Measurements from ENCODE around the gene SHROOM4. TPM values are rescaled to one million over a fixed set of nuclear protein-coding genes. Genes with fewer than 3 reads are reported as not detected.

Gene SHROOM4
- total and polyA plus RNA-seq, 2 donors (not counting 1 experiment from before 2014, with no cell fraction given), result not detected

DNA sequence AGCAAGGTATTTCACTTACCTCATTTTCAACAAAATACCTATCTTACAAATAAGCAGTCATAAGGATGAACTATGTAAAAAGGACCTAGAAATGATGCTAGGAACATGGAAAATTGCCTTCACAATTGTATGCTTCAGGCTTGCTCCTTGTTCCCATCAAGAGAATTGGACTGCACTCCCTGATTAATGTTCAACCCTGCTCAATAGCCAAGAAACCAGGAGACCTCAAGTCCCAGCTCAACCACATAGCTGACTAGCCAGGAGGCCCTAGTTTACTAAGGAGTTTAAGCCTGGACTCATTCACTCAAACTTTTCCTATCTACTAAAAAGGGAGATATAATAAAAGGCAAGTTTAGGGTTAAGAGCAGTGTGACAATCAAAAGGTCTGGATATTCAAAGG lies 196.8 kb downstream of the SHROOM4 start:
- no peaks in the 10 kb centered on the region for H3K9me3 ChIP-seq (ENCODE audit: control extremely low read depth in 1 of 3, control insufficient read depth in 2 of 3, insufficient read depth in 1 of 3, low read length in 2 of 3)
- H3K36me3 ChIP-seq (replicated peaks in 1 of 2; ENCODE audit: control extremely low read depth in 1 of 2, control insufficient read depth in 1 of 2, extremely low read depth in 1 of 2, insufficient read depth in 2 of 2, low read length in 1 of 2), result no peaks in the 10 kb centered on the region
- DNase-seq (no peak), ATAC-seq (ENCODE audit: low read depth) (no peak)
- no peak for TF ChIP-seq EZH2 (IDR thresholded peaks at IDR 0.05; ENCODE audit: borderline replicate concordance, insufficient read depth, low read depth, low read length, poor library complexity, severe bottlenecking)
- TF ChIP-seq, protein P1, sequence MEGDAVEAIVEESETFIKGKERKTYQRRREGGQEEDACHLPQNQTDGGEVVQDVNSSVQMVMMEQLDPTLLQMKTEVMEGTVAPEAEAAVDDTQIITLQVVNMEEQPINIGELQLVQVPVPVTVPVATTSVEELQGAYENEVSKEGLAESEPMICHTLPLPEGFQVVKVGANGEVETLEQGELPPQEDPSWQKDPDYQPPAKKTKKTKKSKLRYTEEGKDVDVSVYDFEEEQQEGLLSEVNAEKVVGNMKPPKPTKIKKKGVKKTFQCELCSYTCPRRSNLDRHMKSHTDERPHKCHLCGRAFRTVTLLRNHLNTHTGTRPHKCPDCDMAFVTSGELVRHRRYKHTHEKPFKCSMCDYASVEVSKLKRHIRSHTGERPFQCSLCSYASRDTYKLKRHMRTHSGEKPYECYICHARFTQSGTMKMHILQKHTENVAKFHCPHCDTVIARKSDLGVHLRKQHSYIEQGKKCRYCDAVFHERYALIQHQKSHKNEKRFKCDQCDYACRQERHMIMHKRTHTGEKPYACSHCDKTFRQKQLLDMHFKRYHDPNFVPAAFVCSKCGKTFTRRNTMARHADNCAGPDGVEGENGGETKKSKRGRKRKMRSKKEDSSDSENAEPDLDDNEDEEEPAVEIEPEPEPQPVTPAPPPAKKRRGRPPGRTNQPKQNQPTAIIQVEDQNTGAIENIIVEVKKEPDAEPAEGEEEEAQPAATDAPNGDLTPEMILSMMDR (IDR thresholded peaks at IDR 0.05), result no peak
- ChIA-PET CTCF (no interaction called here), POLR2A (no interaction called here)
- no peak overlapping the region for H3K4me3 ChIP-seq (ENCODE audit: control extremely low read depth in 1 of 5, extremely low read depth in 1 of 5, insufficient read depth in 1 of 5, low read depth in 2 of 5, low read length in 4 of 5)
- H3K27me3 Mint-ChIP-seq, result no peaks in the 10 kb centered on the region
- H3K9me3 Mint-ChIP-seq (ENCODE audit: insufficient read depth), result no peaks in the 10 kb centered on the region
- H2AFZ ChIP-seq (ENCODE audit: insufficient read depth, low read depth, low read length, poor library complexity, severe bottlenecking), result no peak overlapping the region
- intact Hi-C loops (cut with micrococcal nuclease), result no loop called here
- H3K27ac ChIP-seq (ENCODE audit: low read length in 2 of 2), result no peak overlapping the region
- H3K9ac ChIP-seq (ENCODE audit: low read length), result no peak overlapping the region
- H3K4me3 Mint-ChIP-seq, result no peak overlapping the region
- H3K27me3 ChIP-seq (replicated peaks in 1 of 4; ENCODE audit: control extremely low read depth in 1 of 4, control insufficient read depth in 3 of 4, insufficient read depth in 4 of 4, low read length in 3 of 4), result no peaks in the 10 kb centered on the region
- no peaks in the 10 kb centered on the region for H3K4me1 ChIP-seq (ENCODE audit: control insufficient read depth in 2 of 2, insufficient read depth in 2 of 2, low read length in 2 of 2)
- H3K4me1 Mint-ChIP-seq, result no peaks in the 10 kb centered on the region
- H3K4me2 ChIP-seq (replicated peaks; ENCODE audit: low read depth, low read length, poor library complexity, severe bottlenecking), result no peak overlapping the region
- H4K20me1 ChIP-seq (ENCODE audit: control insufficient read depth, insufficient read depth, low read length, poor library complexity, severe bottlenecking), result no peaks in the 10 kb centered on the region
- no peaks in the 10 kb centered on the region for H3K79me2 ChIP-seq (ENCODE audit: control insufficient read depth, insufficient read depth, low read length)
- H3K27ac Mint-ChIP-seq, result no peak overlapping the region

DNA sequence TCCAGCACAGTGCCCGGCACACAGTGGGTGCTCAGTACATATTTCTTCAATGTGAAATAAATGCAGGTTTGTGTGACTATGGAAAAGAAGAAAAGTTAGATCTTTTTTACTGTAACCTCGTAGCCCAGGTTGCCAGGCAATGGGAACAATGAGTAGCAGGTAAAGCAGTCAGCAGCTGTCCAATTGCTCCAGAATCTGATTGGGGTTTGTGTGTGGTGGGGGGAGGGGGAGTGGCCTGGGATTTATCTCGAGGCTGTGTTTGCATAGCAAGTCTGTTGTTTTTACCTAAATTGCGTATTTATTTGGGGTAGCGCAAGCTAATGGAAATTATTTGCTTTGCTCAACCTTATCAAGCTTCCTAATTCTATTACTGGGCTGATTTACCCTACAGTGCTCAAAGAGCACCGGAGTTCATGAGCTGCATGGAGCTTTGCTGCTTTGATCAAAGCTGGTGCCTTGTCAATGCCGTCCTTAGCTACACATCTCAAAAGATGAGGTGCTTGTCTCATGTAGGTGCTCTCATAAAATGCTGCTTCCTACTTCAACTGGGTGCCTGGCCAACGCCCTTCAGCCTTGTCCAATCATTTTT lies 198.3 kb downstream of the SHROOM4 start:
- H2AFZ ChIP-seq (ENCODE audit: insufficient read depth, low read depth, low read length, poor library complexity, severe bottlenecking), result no peak overlapping the region
- H4K20me1 ChIP-seq (ENCODE audit: control insufficient read depth, insufficient read depth, low read length, poor library complexity, severe bottlenecking), result no peaks in the 10 kb centered on the region
- CTCF ChIA-PET, result no interaction called here
- H3K27me3 Mint-ChIP-seq, result no peaks in the 10 kb centered on the region
- H3K27ac Mint-ChIP-seq, result no peak overlapping the region
- H3K4me1 Mint-ChIP-seq, result no peaks in the 10 kb centered on the region
- H3K9me3 Mint-ChIP-seq (ENCODE audit: insufficient read depth), result no peaks in the 10 kb centered on the region
- intact Hi-C loops (cut with micrococcal nuclease), result no loop called here
- H3K4me1 ChIP-seq (ENCODE audit: control insufficient read depth in 2 of 2, insufficient read depth in 2 of 2, low read length in 2 of 2), result no peaks in the 10 kb centered on the region
- H3K4me3 ChIP-seq (ENCODE audit: control extremely low read depth in 1 of 5, extremely low read depth in 1 of 5, insufficient read depth in 1 of 5, low read depth in 2 of 5, low read length in 4 of 5), result no peak overlapping the region
- DNase-seq (no peak), ATAC-seq (ENCODE audit: low read depth) (no peak)
- no peaks in the 10 kb centered on the region for H3K79me2 ChIP-seq (ENCODE audit: control insufficient read depth, insufficient read depth, low read length)
- H3K36me3 ChIP-seq (replicated peaks in 1 of 2; ENCODE audit: control extremely low read depth in 1 of 2, control insufficient read depth in 1 of 2, extremely low read depth in 1 of 2, insufficient read depth in 2 of 2, low read length in 1 of 2), result no peaks in the 10 kb centered on the region
- H3K4me3 Mint-ChIP-seq, result no peak overlapping the region
- H3K9ac ChIP-seq (ENCODE audit: low read length), result no peak overlapping the region
- no peaks in the 10 kb centered on the region for H3K9me3 ChIP-seq (ENCODE audit: control extremely low read depth in 1 of 3, control insufficient read depth in 2 of 3, insufficient read depth in 1 of 3, low read length in 2 of 3)
- no peaks in the 10 kb centered on the region for H3K27me3 ChIP-seq (replicated peaks in 1 of 4; ENCODE audit: control extremely low read depth in 1 of 4, control insufficient read depth in 3 of 4, insufficient read depth in 4 of 4, low read length in 3 of 4)
- no peak overlapping the region for H3K4me2 ChIP-seq (replicated peaks; ENCODE audit: low read depth, low read length, poor library complexity, severe bottlenecking)
- POLR2A ChIA-PET, result no interaction called here
- H3K27ac ChIP-seq (ENCODE audit: low read length in 2 of 2), result no peak overlapping the region
- TF ChIP-seq EZH2 (IDR thresholded peaks at IDR 0.05; ENCODE audit: borderline replicate concordance, insufficient read depth, low read depth, low read length, poor library complexity, severe bottlenecking), result no peak
- TF ChIP-seq, protein P1 (IDR thresholded peaks at IDR 0.05), result no peak
- 100% methylated on average over 4 of the region's 8 CpGs for WGBS (ENCODE audit: insufficient coverage)
